Upper lobe of left lung (tissue), 4 donors: Measurements from ENCODE around the gene MORN1.

Experiments used
- POLR2A ChIP-seq, 4 donors: fragments of 450-650 bp; IDR thresholded peaks; one replicate each; pipeline ENCODE4 v1.5.1; 2016 to 2017; ENCODE audit warnings: antibody characterized with exemption in 4 of 4, mild to moderate bottlenecking in 2 of 4
- POLR2AphosphoS5 ChIP-seq, 2 donors: sonication (generic); formaldehyde crosslinking; IDR thresholded peaks; one replicate each; pipeline ENCODE4 v1.5.1; 2017; ENCODE audit warnings: antibody characterized with exemption in 2 of 2
- TF ChIP-seq, protein P1 (sequence below), 6 experiments: fragments of 450-650 bp in 4 of 6; fragments of 200-600 bp in 2 of 6; sonication (generic) in 2 of 6; IDR thresholded peaks; one replicate each; pipeline ENCODE4 v1.5.1; 2016 to 2019; ENCODE audit warnings: antibody characterized with exemption in 6 of 6

- TF ChIP-seq, protein P1, sequence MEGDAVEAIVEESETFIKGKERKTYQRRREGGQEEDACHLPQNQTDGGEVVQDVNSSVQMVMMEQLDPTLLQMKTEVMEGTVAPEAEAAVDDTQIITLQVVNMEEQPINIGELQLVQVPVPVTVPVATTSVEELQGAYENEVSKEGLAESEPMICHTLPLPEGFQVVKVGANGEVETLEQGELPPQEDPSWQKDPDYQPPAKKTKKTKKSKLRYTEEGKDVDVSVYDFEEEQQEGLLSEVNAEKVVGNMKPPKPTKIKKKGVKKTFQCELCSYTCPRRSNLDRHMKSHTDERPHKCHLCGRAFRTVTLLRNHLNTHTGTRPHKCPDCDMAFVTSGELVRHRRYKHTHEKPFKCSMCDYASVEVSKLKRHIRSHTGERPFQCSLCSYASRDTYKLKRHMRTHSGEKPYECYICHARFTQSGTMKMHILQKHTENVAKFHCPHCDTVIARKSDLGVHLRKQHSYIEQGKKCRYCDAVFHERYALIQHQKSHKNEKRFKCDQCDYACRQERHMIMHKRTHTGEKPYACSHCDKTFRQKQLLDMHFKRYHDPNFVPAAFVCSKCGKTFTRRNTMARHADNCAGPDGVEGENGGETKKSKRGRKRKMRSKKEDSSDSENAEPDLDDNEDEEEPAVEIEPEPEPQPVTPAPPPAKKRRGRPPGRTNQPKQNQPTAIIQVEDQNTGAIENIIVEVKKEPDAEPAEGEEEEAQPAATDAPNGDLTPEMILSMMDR (IDR thresholded peaks at IDR 0.05): no peak
- TF ChIP-seq POLR2AphosphoS5 (IDR thresholded peaks at IDR 0.05) (no peak), POLR2A (IDR thresholded peaks at IDR 0.05) (no peak)
Measured at GRCh38 chr1:2298685-2299084, 92.7 kb downstream of the MORN1 start.
